ENCODE measurements around the gene MED19.

MED19 gene

DNA sequence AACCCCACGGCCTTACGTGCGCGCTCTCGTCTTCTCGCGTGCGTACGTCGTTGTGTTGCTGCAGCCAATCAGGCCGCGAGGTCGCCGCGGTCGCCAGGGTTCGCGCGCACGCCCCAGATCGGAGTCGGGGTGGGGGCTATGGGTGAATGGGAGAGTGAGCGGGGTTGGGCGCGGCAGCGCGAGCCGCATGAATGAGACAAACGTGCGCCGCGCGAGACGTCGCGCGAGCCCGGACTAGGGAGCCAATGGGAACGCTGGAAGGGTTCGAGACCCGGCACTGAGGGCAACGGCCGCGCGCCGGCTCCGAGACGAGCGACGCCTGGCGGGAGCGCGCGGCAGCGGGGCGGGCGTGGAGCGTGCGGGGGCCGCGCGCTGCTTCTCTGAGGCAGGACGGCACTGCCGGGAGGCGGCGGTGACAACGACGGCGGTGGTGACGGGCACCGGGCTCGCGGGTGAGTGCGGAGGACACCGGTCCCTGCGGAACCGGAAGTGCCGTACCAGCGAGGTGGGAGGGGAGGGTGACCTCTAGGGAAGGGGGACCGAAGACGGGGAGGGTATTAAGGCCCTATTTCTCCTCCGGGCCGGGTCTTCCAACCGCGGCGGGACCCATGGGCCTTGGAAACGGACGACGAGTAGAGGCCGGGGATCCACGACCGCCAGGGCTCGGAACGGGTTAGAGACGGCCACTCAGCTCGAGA, 44.1 kb downstream of the MED19 start, which contains the start of gene ZDHHC5:
TSS of gene ZDHHC5 (plus strand) at position 379 of the 698 bp plus-strand sequence. CDS start 4,977 bp downstream, outside the sequence.
- peaks cover 18 to 51% (median 28%) of the 10 kb centered on the region in 10 experiments for H3K4me1 ChIP-seq
- H4K20me1 ChIP-seq = peaks cover 33 to 49% (median 42%) of the 10 kb centered on the region in 11 experiments
- H3K27me3 ChIP-seq = no peaks in the 10 kb centered on the region
- TF ChIP-seq Cebpa-rat (IDR thresholded peaks at IDR 0.05) = no peak
- H3K27ac ChIP-seq = peak within 1 kb of the TSS; percentile 96 to 100 (median 98)
- peak within 1 kb of the TSS; percentile 88 to 96 (median 91) for H3K4me2 ChIP-seq
- peaks cover 13 to 30% (median 21%) of the 10 kb centered on the region in 11 experiments for H3K36me3 ChIP-seq
- H3K9me3 ChIP-seq (replicated peaks in 1 of 11) = no peaks in the 10 kb centered on the region
- peak within 1 kb of the TSS; percentile 76 to 99 (median 96) for H3K4me3 ChIP-seq
- peak within 1 kb of the TSS; percentile 93 to 100 (median 98) for H3K9ac ChIP-seq

DNA sequence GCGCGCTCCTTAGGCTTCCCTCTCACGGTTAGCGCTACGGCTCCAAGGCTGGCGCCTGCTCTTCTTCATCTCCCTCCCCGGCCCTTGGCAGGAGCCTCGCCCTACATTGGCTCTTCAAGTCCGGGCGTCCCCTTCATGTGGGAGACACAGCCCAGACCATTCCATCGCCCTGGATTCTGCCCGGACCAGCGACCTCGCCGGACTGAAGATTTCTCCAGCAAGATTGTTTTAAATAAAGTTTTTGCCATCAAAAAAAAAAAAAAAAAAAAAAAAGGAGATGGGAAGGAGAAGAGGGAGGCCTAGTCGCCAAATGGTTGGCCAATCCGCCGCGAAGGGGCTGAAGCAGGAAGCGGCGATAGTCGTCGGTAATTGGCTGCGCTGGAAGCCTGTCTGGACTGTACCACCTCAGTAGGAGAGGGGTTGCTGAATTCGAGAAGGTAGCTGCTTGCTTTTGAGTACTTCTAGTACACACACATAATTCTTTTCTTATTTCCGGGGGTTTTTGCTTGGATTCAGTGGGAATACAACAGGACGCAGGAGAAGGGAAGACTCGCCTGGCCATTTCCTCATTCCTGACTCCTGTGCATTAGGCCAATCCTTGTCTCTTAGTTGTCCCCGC, 44.8 kb downstream of the MED19 start:
- Histone ChIP-seq H3K4me1 (peaks cover 18 to 45% (median 27%) of the 10 kb centered on the region in 10 experiments), H3K27me3 (no peaks in the 10 kb centered on the region), H3K4me3 (peak overlapping the region; percentile 76 to 99 (median 96)), H3K4me2 (peak overlapping the region; percentile 74 to 91 (median 88)), H3K27ac (peak overlapping the region; percentile 96 to 100 (median 98)), H4K20me1 (peaks cover 27 to 49% (median 35%) of the 10 kb centered on the region in 11 experiments; a peak in 21 of 22 replicates), H3K9ac (peak overlapping the region; percentile 93 to 100 (median 98)), H3K9me3 (replicated peaks in 1 of 11) (no peaks in the 10 kb centered on the region), H3K36me3 (peaks cover 13 to 30% (median 19%) of the 10 kb centered on the region in 11 experiments)
- TF ChIP-seq Cebpa-rat (IDR thresholded peaks at IDR 0.05) = 0 out of 22 replicates have a peak, but pooled peaks of 1 of the 11 experiments have one; percentile 19

DNA sequence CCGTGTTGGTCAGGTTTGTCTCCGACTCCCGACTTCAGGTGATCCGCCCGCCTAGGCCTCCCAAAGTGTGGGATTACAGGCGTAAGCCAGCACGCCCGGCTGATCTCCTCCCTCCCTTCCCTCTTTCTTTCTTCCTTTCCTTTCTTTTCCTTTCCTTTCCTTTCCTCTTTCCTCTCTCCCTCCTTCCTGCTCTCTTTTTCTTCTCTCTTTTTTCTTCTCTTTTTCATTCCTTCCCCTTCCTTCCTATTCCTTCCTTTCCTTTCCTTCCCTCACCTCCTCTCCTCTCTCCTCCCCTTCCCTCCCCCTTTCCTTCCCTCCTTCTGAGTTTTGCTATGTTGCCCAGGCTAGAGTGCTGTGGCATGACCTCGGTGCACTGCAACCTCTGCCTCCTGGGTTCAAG, 48.0 kb downstream of the MED19 start:
- H3K4me1 ChIP-seq = peaks cover 10 to 29% (median 16%) of the 10 kb centered on the region in 10 experiments
- no peak overlapping the region for H3K4me3 ChIP-seq
- no peak for TF ChIP-seq Cebpa-rat (IDR thresholded peaks at IDR 0.05)

DNA sequence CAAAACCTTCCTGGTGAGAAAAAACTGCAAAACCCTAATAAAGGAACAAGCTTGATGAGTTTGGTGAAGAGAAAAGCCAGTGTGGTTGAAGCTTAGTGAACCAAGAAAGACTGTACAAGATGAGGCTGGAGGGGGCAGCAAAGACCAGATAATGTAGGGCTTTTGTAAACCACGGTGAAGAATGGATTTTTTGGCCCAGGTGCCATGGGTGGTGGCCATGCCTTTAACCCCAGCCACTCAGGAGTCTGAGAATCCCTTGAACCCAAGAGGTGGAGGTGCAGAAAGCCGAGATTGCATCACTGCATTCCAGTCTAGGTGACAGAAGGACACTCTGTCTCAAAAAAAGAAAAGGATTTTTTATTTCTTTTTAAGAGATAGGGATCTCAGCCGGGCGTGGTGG, 49.1 kb downstream of the MED19 start:
- no peaks in the 10 kb centered on the region for H3K9me3 ChIP-seq (replicated peaks in 1 of 11)
- TF ChIP-seq Cebpa-rat (IDR thresholded peaks at IDR 0.05) = no peak
- H3K9ac ChIP-seq = peak overlapping the region in 6 of 11 experiments; percentile 3 to 50 (median 22); a peak in 5 of 22 replicates
- H3K4me1 ChIP-seq = peaks cover 17 to 39% (median 25%) of the 10 kb centered on the region in 10 experiments
- H3K36me3 ChIP-seq = peaks cover 36 to 45% (median 41%) of the 10 kb centered on the region in 11 experiments
- H4K20me1 ChIP-seq = peaks cover 0 to 51% (median 18%) of the 10 kb centered on the region in 11 experiments; a peak in 12 of 22 replicates
- H3K4me3 ChIP-seq = no peak overlapping the region
- no peak overlapping the region for H3K4me2 ChIP-seq
- H3K27ac ChIP-seq = no peak overlapping the region
- no peaks in the 10 kb centered on the region for H3K27me3 ChIP-seq

More for the DNA sequence above, 48.0 kb downstream of the MED19 start:
- H3K4me2 ChIP-seq = no peak overlapping the region
- H3K36me3 ChIP-seq = peaks cover 35 to 44% (median 37%) of the 10 kb centered on the region in 11 experiments
- no peaks in the 10 kb centered on the region for H3K9me3 ChIP-seq (replicated peaks in 1 of 11)
- H3K9ac ChIP-seq = 0 out of 22 replicates have a peak overlapping the region, but pooled peaks of 1 of the 11 experiments have one; percentile 5
- no peak overlapping the region for H3K27ac ChIP-seq
- no peaks in the 10 kb centered on the region for H3K27me3 ChIP-seq
- peaks cover 0 to 48% (median 17%) of the 10 kb centered on the region in 11 experiments; a peak in 15 of 22 replicates for H4K20me1 ChIP-seq

DNA sequence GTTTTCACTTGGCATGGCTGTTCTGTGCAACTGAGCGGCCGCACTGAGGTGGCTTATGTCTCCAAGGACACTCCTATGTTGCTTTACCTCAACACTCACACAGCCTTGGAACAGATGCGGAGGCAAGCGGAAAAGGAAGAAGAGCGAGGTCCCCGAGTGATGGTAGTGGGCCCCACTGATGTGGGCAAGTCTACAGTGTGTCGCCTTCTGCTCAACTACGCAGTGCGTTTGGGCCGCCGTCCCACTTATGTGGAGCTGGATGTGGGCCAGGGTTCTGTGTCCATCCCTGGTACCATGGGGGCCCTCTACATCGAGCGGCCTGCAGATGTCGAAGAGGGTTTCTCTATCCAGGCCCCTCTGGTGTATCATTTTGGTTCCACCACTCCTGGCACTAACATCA, 52.3 kb downstream of the MED19 start:
- peaks cover 15 to 35% (median 20%) of the 10 kb centered on the region in 10 experiments for H3K4me1 ChIP-seq
- H3K4me2 ChIP-seq = peak overlapping the region in 1 of 11 experiments; percentile 95; a peak in 1 of 22 replicates
- no peak overlapping the region for H3K27ac ChIP-seq
- peak overlapping the region in 9 of 11 experiments; percentile 8 to 88 (median 22); a peak in 9 of 22 replicates for H3K9ac ChIP-seq
- no peak for TF ChIP-seq Cebpa-rat (IDR thresholded peaks at IDR 0.05)
- H3K27me3 ChIP-seq = no peaks in the 10 kb centered on the region
- H3K4me3 ChIP-seq = no peak overlapping the region
- peaks cover 36 to 45% (median 41%) of the 10 kb centered on the region in 11 experiments for H3K36me3 ChIP-seq
- no peaks in the 10 kb centered on the region for H3K9me3 ChIP-seq (replicated peaks in 1 of 11)
- peaks cover 0 to 52% (median 18%) of the 10 kb centered on the region in 11 experiments; a peak in 12 of 22 replicates for H4K20me1 ChIP-seq

DNA sequence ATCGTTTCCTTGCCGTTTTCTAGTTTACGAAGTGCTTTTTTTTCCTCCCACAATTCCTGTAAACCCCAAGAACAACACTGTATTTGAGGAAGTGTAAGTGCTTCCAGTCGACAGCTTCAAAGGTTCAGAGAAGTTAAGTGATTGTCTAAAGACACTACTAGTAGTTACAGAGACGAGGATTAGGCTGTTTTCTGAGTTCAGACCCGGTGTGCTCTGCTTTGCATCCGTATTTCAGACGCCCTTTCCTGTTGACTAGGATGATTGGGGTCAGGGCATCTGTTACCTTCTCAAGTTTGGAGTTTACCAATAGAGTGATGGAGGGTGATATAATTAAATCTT, 54.0 kb downstream of the MED19 start:
- TF ChIP-seq Cebpa-rat (IDR thresholded peaks at IDR 0.05) = no peak
- peak overlapping the region; percentile 66 to 95 (median 76) for H3K4me3 ChIP-seq
- no peaks in the 10 kb centered on the region for H3K27me3 ChIP-seq
- no peaks in the 10 kb centered on the region for H3K9me3 ChIP-seq (replicated peaks in 1 of 11)
- H3K4me2 ChIP-seq = peak overlapping the region; percentile 84 to 96 (median 93)
- peaks cover 0 to 50% (median 18%) of the 10 kb centered on the region in 11 experiments; a peak in 12 of 22 replicates for H4K20me1 ChIP-seq
- peaks cover 18 to 45% (median 29%) of the 10 kb centered on the region in 10 experiments for H3K4me1 ChIP-seq
- peak overlapping the region; percentile 78 to 92 (median 84) for H3K9ac ChIP-seq
- H3K36me3 ChIP-seq = peaks cover 36 to 43% (median 39%) of the 10 kb centered on the region in 11 experiments
- peak overlapping the region; percentile 66 to 83 (median 77); a peak in 21 of 22 replicates for H3K27ac ChIP-seq

DNA sequence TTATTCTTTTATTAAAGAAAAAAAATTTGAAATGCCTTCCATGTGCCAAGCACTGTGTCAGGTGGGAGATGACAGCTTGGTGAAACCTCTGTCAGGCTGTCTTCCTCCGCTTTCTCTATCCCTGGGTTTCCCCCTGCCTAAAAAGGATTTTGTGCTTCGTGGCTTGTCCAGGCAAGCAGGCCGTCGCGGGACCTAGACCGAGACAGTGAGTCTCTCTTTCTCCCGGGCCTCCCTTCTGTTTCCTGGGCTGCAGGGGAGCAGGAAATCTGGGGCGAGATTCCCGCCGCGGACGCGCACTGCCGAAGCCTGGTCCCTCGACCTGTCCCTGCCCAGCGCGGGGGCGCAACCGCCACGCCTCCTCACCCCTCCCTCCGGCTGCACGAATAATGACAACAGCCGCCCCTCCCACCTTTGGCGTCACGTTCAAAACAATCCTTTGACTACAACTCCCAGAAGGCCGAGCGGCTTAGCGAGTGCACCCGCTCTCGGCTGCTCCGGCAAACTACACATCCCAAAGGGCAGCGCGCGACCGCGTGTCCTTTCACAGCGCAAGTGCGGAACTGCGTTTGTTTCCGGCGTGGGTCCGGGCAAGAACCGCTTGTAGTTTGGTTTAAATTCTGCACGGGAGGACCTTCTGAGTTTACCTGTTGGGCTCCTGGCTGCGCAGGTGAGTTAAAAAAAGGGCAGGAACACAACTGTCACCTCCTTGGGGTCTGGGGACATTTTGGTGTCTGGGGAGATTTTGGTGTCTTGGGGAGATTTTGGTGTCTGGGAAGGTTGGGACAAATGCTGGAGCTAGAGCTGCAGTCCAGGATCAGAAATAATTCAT, 54.6 kb downstream of the MED19 start, which contains the start of gene CLP1:
TSS of gene CLP1 (plus strand) at position 569 of the 829 bp plus-strand sequence. CDS start 1,715 bp downstream, outside the sequence.
- Histone ChIP-seq H3K27me3 (no peaks in the 10 kb centered on the region), H3K4me3 (peak within 1 kb of the TSS; percentile 66 to 95 (median 76)), H3K4me2 (peak within 1 kb of the TSS; percentile 84 to 96 (median 93)), H3K9me3 (replicated peaks in 1 of 11) (no peaks in the 10 kb centered on the region), H3K9ac (peak within 1 kb of the TSS; percentile 78 to 92 (median 84)), H4K20me1 (peaks cover 0 to 45% (median 18%) of the 10 kb centered on the region in 11 experiments; a peak in 12 of 22 replicates), H3K4me1 (peaks cover 22 to 51% (median 34%) of the 10 kb centered on the region in 10 experiments), H3K36me3 (peaks cover 31 to 38% (median 36%) of the 10 kb centered on the region in 11 experiments), H3K27ac (peak within 1 kb of the TSS; percentile 66 to 83 (median 77))
- no peak for TF ChIP-seq Cebpa-rat (IDR thresholded peaks at IDR 0.05)

DNA sequence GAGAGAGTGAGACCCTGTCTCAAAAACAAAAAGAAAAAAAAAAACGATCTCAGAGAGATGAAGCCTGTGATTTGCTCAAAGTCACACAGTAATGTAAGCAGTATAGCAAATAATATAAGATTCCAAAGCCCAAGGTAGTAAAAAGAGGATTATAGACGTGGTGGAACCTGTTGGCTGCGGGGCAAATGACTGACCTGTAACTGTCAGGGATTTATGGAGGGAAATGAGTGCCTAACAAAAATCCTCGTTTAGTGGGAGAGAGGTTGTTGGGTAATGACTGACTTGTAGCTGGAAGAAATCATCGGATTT, 55.2 kb downstream of the MED19 start:
- peak overlapping the region; percentile 66 to 83 (median 75) for H3K27ac ChIP-seq
- no peak for TF ChIP-seq Cebpa-rat (IDR thresholded peaks at IDR 0.05)
- peak overlapping the region; percentile 66 to 95 (median 76) for H3K4me3 ChIP-seq

More for the DNA sequence above, 55.2 kb downstream of the MED19 start:
- Histone ChIP-seq H3K4me1 (peaks cover 22 to 53% (median 35%) of the 10 kb centered on the region in 10 experiments), H3K36me3 (peaks cover 26 to 34% (median 30%) of the 10 kb centered on the region in 11 experiments), H3K27me3 (peaks cover 0 to under 1% (median 0%) of the 10 kb centered on the region in 11 experiments; a peak in 1 of 22 replicates), H3K9ac (peak overlapping the region; percentile 78 to 92 (median 83)), H3K9me3 (replicated peaks in 1 of 11) (no peaks in the 10 kb centered on the region), H3K4me2 (peak overlapping the region; percentile 64 to 87 (median 80)), H4K20me1 (peaks cover 0 to 39% (median 18%) of the 10 kb centered on the region in 11 experiments; a peak in 12 of 22 replicates)

All from BLaER1 treated with 17β-estradiol and CSF1 and Interleukin-3, amounts not matched to agents 10 nM and 100 nM (cell line).